H1 (cell line): ENCODE measurements around the gene FOXC2. TPM values are rescaled to one million over a fixed set of nuclear protein-coding genes. Genes with fewer than 3 reads are reported as not detected.

Source experiments
- CTCF ChIA-PET: fragments of 300-600 bp; sonication (Branson Sonifier 250); formaldehyde crosslinking; loops from one replicate; lab custom pipeline; 2021; ENCODE audit not compliant: partially characterized antibody; lab: Charles Lee
- POLR2A ChIA-PET: fragments of 300-600 bp; sonication (Branson Sonifier 250); formaldehyde crosslinking; loops from one replicate; lab custom pipeline; 2021; ENCODE audit warnings: inconsistent platforms; ENCODE audit not compliant: partially characterized antibody; lab: Charles Lee
- DNase-seq, 2 experiments: peaks; one replicate each; pipeline versions ENCODE4 v3.0.0 to v3.0.0-alpha.2; 2010 to 2022; ENCODE audit warnings: low spot score in 2 of 2, low read depth in 1 of 2, mixed read lengths in 1 of 2
- FAIRE-seq: peaks from 2 replicates; lab custom pipeline; 2011; peaks lifted over from hg19 to GRCh38; lab: Jason Lieb, UNC
- H2AFZ ChIP-seq: 2 replicates; pipeline ENCODE4 v1.8.1; 2012; ENCODE audit warnings: low read length, inconsistent platforms
- H2AK5ac ChIP-seq: 2 replicates; pipeline ENCODE4 v1.6.1; 2013; ENCODE audit warnings: low read depth, low read length
- H2BK120ac ChIP-seq: replicated peaks from 2 replicates; pipeline ENCODE3; 2013; ENCODE audit warnings: low read depth, low read length, inconsistent platforms
- H2BK12ac ChIP-seq: 2 replicates; pipeline ENCODE4 v1.6.1; 2013; ENCODE audit warnings: low read depth, low read length
- H2BK15ac ChIP-seq: 2 replicates; pipeline ENCODE4 v1.6.1; 2013; ENCODE audit warnings: low read length
- H2BK20ac ChIP-seq: 2 replicates; pipeline ENCODE4 v1.6.1; 2013; ENCODE audit warnings: low read length
- H2BK5ac ChIP-seq: 2 replicates; pipeline ENCODE4 v1.6.1; 2013; ENCODE audit warnings: low read depth, low read length
- H3K14ac ChIP-seq: 2 replicates; pipeline ENCODE4 v1.6.1; 2013; ENCODE audit warnings: inconsistent platforms; ENCODE audit not compliant: insufficient read length
- H3K18ac ChIP-seq: 2 replicates; pipeline ENCODE4 v1.6.1; 2013; ENCODE audit warnings: low read length; ENCODE audit errors: extremely low read depth
- H3K23ac ChIP-seq: 2 replicates; pipeline ENCODE4 v1.6.1; 2013; ENCODE audit warnings: inconsistent platforms; ENCODE audit not compliant: insufficient read length
- H3K23me2 ChIP-seq: 2 replicates; pipeline ENCODE4 v1.6.1; 2013; ENCODE audit warnings: low read depth, low read length
- H3K27ac ChIP-seq: 2 replicates; pipeline ENCODE4 v1.6.1; 2011; ENCODE audit warnings: low read depth, low read length, inconsistent platforms
- H3K27me3 ChIP-seq, 4 experiments: replicated peaks in 1 of 4; 1 replicate in 1 of 4; 2 replicates in 3 of 4; pipeline versions ENCODE4 v1.6.1 to v1.8.1; 2011 to 2013; ENCODE audit warnings: low read length in 3 of 4, mild to moderate bottlenecking in 3 of 4, inconsistent platforms in 2 of 4, mixed read lengths in 2 of 4, moderate library complexity in 1 of 4; ENCODE audit not compliant: control insufficient read depth in 3 of 4, insufficient read depth in 3 of 4; ENCODE audit errors: extremely low read depth in 1 of 4
- H3K36me3 ChIP-seq, 4 experiments: 2 replicates each; pipeline versions ENCODE4 v1.6.1 to v1.8.1; 2011 to 2013; ENCODE audit warnings: mild to moderate bottlenecking in 4 of 4, low read length in 3 of 4, moderate library complexity in 2 of 4, control low read depth in 1 of 4, inconsistent platforms in 1 of 4; ENCODE audit not compliant: insufficient read depth in 4 of 4, control insufficient read depth in 2 of 4
- H3K4ac ChIP-seq: replicated peaks from 2 replicates; pipeline ENCODE3; 2013; ENCODE audit warnings: low read length, low read depth, mixed read lengths, inconsistent platforms; ENCODE audit not compliant: insufficient read length
- H3K4me1 ChIP-seq, 4 experiments: replicated peaks in 1 of 4; 1 replicate in 1 of 4; 2 replicates in 3 of 4; pipeline versions ENCODE4 v1.6.1 to v1.8.1; 2011 to 2013; ENCODE audit warnings: low read length in 3 of 4, inconsistent platforms in 2 of 4, mixed read lengths in 1 of 4; ENCODE audit not compliant: insufficient read depth in 4 of 4, control insufficient read depth in 3 of 4
- H3K4me2 ChIP-seq, 2 experiments: 2 replicates each; pipeline versions ENCODE4 v1.6.1 to v1.8.1; 2011 to 2013; ENCODE audit warnings: low read depth in 2 of 2, low read length in 2 of 2, control low read depth in 1 of 2, inconsistent platforms in 1 of 2, mild to moderate bottlenecking in 1 of 2; ENCODE audit not compliant: insufficient read depth in 1 of 2
- H3K4me3 ChIP-seq, 4 experiments: fragments of 200-600, 300-600 bp in 1 of 4; sonication (generic), shearing (Covaris generic), sonication (Bioruptor Twin) in 1 of 4; 2 replicates each; pipeline versions ENCODE4 v1.5.1 to v1.8.1; 2011 to 2016; ENCODE audit warnings: low read length in 4 of 4, low read depth in 3 of 4, control low read depth in 2 of 4, inconsistent platforms in 2 of 4, mild to moderate bottlenecking in 2 of 4, mixed read lengths in 1 of 4, moderate library complexity in 1 of 4; ENCODE audit not compliant: insufficient read depth in 2 of 4; ENCODE audit errors: extremely low read depth in 1 of 4
- H3K56ac ChIP-seq: replicated peaks from 2 replicates; pipeline ENCODE3; 2013; ENCODE audit warnings: low read depth, mild to moderate bottlenecking, mixed read lengths, low read length, inconsistent platforms; ENCODE audit not compliant: insufficient read length
- H3K79me1 ChIP-seq: 2 replicates; pipeline ENCODE4 v1.6.1; 2013; ENCODE audit warnings: low read depth, low read length, control low read depth
- H3K79me2 ChIP-seq, 2 experiments: 2 replicates each; pipeline versions ENCODE4 v1.6.1 to v1.8.1; 2012 to 2013; ENCODE audit warnings: low read length in 2 of 2, mild to moderate bottlenecking in 2 of 2, inconsistent platforms in 1 of 2; ENCODE audit not compliant: insufficient read depth in 2 of 2, control insufficient read depth in 1 of 2
- H3K9ac ChIP-seq, 4 experiments: replicated peaks in 1 of 4; 1 replicate in 1 of 4; 2 replicates in 3 of 4; pipeline versions ENCODE4 v1.6.1 to v1.8.1; 2011 to 2013; ENCODE audit warnings: low read depth in 3 of 4, low read length in 3 of 4, control low read depth in 2 of 4, mild to moderate bottlenecking in 2 of 4, moderate library complexity in 2 of 4, inconsistent platforms in 1 of 4; ENCODE audit errors: extremely low read depth in 1 of 4
- H3K9me3 ChIP-seq, 2 experiments: 2 replicates each; pipeline versions ENCODE4 v1.6.1 to v1.8.1; 2012 to 2013; ENCODE audit warnings: mild to moderate bottlenecking in 2 of 2, moderate library complexity in 2 of 2, control low read depth in 1 of 2, inconsistent platforms in 1 of 2, low read depth in 1 of 2, low read length in 1 of 2, mixed read lengths in 1 of 2; ENCODE audit not compliant: insufficient read depth in 2 of 2
- H4K20me1 ChIP-seq, 2 experiments: replicated peaks in 1 of 2; 2 replicates each; pipeline versions ENCODE3 to v1.8.1; 2011 to 2013; ENCODE audit warnings: inconsistent platforms in 2 of 2, low read length in 2 of 2, mild to moderate bottlenecking in 1 of 2; ENCODE audit not compliant: insufficient read depth in 2 of 2, control insufficient read depth in 1 of 2
- H4K5ac ChIP-seq: 2 replicates; pipeline ENCODE4 v1.6.1; 2013; ENCODE audit warnings: low read length, low read depth, mixed read lengths, inconsistent platforms; ENCODE audit not compliant: insufficient read length
- H4K8ac ChIP-seq: 2 replicates; pipeline ENCODE4 v1.8.0; 2013; ENCODE audit warnings: mild to moderate bottlenecking, moderate library complexity, low read length, inconsistent platforms; ENCODE audit not compliant: insufficient read depth; ENCODE audit errors: extremely low read depth
- H4K91ac ChIP-seq: replicated peaks from 2 replicates; pipeline ENCODE3; 2013; ENCODE audit warnings: low read length, mixed read lengths, inconsistent platforms; ENCODE audit not compliant: insufficient read length
- KDM4A ChIP-seq: IDR thresholded peaks from one replicate; pipeline ENCODE4 v1.7.1; 2012; ENCODE audit warnings: low read depth, mild to moderate bottlenecking, moderate library complexity, low read length, inconsistent platforms; ENCODE audit not compliant: severe bottlenecking
- SIN3A ChIP-seq, 2 experiments: IDR thresholded peaks in 1 of 2; conservative IDR thresholded peaks in 1 of 2; 2 replicates each; pipeline ENCODE4 v1.6.1; 2011 to 2012; ENCODE audit warnings: low read length in 2 of 2, improper control_type of control experiment in 1 of 2, low read depth in 1 of 2, mild to moderate bottlenecking in 1 of 2
- WGBS, 2 experiments: shearing (Covaris generic) in 1 of 2; methylation state at CpG; one replicate each; pipeline versions ENCODE4 v1.1.6 to v1.1.7; 2013 to 2015; ENCODE audit warnings: low lambda C conversion rate in 2 of 2, mixed read lengths in 2 of 2, inconsistent platforms in 1 of 2, low coverage in 1 of 2, missing lambda C conversion rate in 1 of 2; ENCODE audit not compliant: insufficient replicate concordance in 2 of 2, insufficient coverage in 1 of 2, insufficient read length in 1 of 2; ENCODE audit errors: extremely low coverage in 1 of 2, missing lambda C conversion rate in 1 of 2; 5-methylcytosine and 5-hydroxymethylcytosine counted together
- polyA plus RNA-seq, 7 experiments: library from polyadenylated mRNA; depleted of rRNA in 3 of 7; stranded (reverse) in 5 of 7; unstranded in 2 of 7; fragments of >200 nt in 5 of 7; fragments of 200-250 nt in 2 of 7; gene quantifications; 1 replicate in 5 of 7; 2 replicates in 1 of 7; 4 replicates in 1 of 7; pipeline versions ENCODE4 v1.2.1 to v1.2.3, GENCODE V29; 2011 to 2013; ENCODE audit warnings: missing spikeins in 2 of 7, mixed read lengths in 2 of 7
- total RNA-seq: library from RNA; stranded (reverse); fragmentation: NEBNext Ultra II Directional; extraction: Animal tissue kit (Norgen Biotek cat#: 25700); gene quantifications from 2 replicates; pipeline ENCODE4 v1.2.1, GENCODE V29; 2021

The FOXC2 gene
- total and polyA plus RNA-seq, 2 of the 8 experiments (the other 6 are each of a cell fraction or from before 2014, with no cell fraction given) = 0.09 TPM; not detected in 1

GRCh38 chr16:86616906-86617305 lies 50.3 kb downstream of the FOXC2 start:
- H3K4me2 ChIP-seq = no peak overlapping the region
- no peaks in the 10 kb centered on the region for H4K20me1 ChIP-seq
- DNase-seq (no peak), FAIRE-seq (no peak)
- H3K4me3 ChIP-seq = no peak overlapping the region
- POLR2A ChIA-PET = no interaction called here
- H2BK20ac ChIP-seq = no peak overlapping the region
- no peaks in the 10 kb centered on the region for H3K79me1 ChIP-seq
- no peaks in the 10 kb centered on the region for H3K36me3 ChIP-seq
- H2BK5ac ChIP-seq = no peak overlapping the region
- H3K23ac ChIP-seq = no peak overlapping the region
- no peak overlapping the region for H4K91ac ChIP-seq
- H3K4me1 ChIP-seq = peaks cover 0 to 5% (median 0%) of the 10 kb centered on the region in 4 experiments; a peak in 2 of 7 replicates
- H3K18ac ChIP-seq = no peak overlapping the region
- no peak overlapping the region for H2BK12ac ChIP-seq
- TF ChIP-seq SIN3A (conservative IDR thresholded peaks at IDR 0.05 in 1 of 2, IDR thresholded peaks at IDR 0.05 in 1 of 2; ENCODE audit: low read depth in 1 of 2, low read length in 2 of 2) = no peak
- TF ChIP-seq KDM4A = no peak
- H3K79me2 ChIP-seq = no peaks in the 10 kb centered on the region
- no peak overlapping the region for H3K4ac ChIP-seq
- no peak overlapping the region for H3K9ac ChIP-seq
- H2AK5ac ChIP-seq = no peak overlapping the region
- CTCF ChIA-PET = no interaction called here
- H3K14ac ChIP-seq = no peak overlapping the region
- H3K9me3 ChIP-seq = no peaks in the 10 kb centered on the region
- no peak overlapping the region for H4K8ac ChIP-seq
- H3K56ac ChIP-seq = no peak overlapping the region
- H3K23me2 ChIP-seq = no peaks in the 10 kb centered on the region
- H3K27me3 ChIP-seq = no peaks in the 10 kb centered on the region
- no peak overlapping the region for H4K5ac ChIP-seq
- H2AFZ ChIP-seq = no peak overlapping the region
- 97% methylated on average over 5 of the region's 5 CpGs; no CpG with 5 or more reads in 1 of the 2 experiments for WGBS, 2 experiments
- H2BK15ac ChIP-seq = no peak overlapping the region
- no peak overlapping the region for H2BK120ac ChIP-seq
- no peak overlapping the region for H3K27ac ChIP-seq
